ENCODE results near the gene DOCK4. TPM values are rescaled to one million over a fixed set of nuclear protein-coding genes. Genes with fewer than 3 reads are reported as not detected.
A peak's percentile ranks its signal among the peaks of the same experiment; 100 is the strongest.

The DOCK4 gene
- total and polyA plus RNA-seq, 10 of the 15 experiments (the other 5 are each of a cell fraction or from before 2014, with no cell fraction given): 0.03 to 0.73 (median 0.38) TPM

DNA sequence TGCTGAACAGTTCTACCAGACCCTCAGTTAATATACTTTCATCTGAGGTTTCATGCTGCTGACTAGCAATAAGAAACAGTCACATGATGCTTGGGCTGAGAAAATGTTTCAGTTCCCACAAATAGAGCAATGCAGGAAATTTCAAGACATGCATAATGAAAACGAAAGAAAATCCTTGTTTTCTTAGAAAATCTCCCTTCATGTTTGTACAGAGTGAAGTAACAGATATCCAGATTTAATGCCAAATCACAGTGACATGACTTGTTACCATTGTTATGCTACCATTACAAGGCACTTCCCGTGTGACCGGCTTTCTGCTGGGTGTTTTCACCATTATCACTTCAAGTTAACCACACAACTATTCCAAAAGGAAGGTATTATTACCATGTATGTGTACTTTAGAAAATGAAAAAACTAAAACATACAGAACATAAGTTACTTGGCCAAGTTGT lies 121.7 kb downstream of the DOCK4 start (continued):
- no peak for TF ChIP-seq STAT3 (IDR thresholded peaks at IDR 0.05; ENCODE audit: low read depth, low read length)
- TF ChIP-seq USF2 (IDR thresholded peaks at IDR 0.05; ENCODE audit: borderline replicate concordance, low read depth, low read length): peak; percentile 61; the same call in 1 of the 2 replicates
- TF ChIP-seq ZNF592 (IDR thresholded peaks at IDR 0.05): no peak
- no peak for TF ChIP-seq NFXL1 (IDR thresholded peaks at IDR 0.05; ENCODE audit: borderline replicate concordance)
- no peak for TF ChIP-seq EZH2 (IDR thresholded peaks at IDR 0.05; ENCODE audit: borderline replicate concordance, control insufficient read depth, low read depth, low read length)

GRCh38 chr7:112083776-112084355 lies 122.3 kb downstream of the DOCK4 start:
- Histone ChIP-seq H3K27me3 (replicated peaks in 1 of 2; ENCODE audit: control insufficient read depth in 2 of 2, insufficient read depth in 2 of 2, low read length in 1 of 2) (no peaks in the 10 kb centered on the region), H3K27ac (ENCODE audit: control insufficient read depth, insufficient read depth) (peak overlapping the region; percentile 38; the same call in 1 of the 2 replicates), H3K4me2 (ENCODE audit: control insufficient read depth, insufficient read depth) (peak overlapping the region; percentile 73), H3K79me2 (ENCODE audit: control insufficient read depth, insufficient read depth, low read length) (no peaks in the 10 kb centered on the region), H2AFZ (ENCODE audit: control insufficient read depth, low read depth, low read length) (peak overlapping the region; percentile 66), H3K9ac (ENCODE audit: control insufficient read depth, insufficient read depth, low read length) (no peak overlapping the region), H3K4me3 (no peak overlapping the region), H4K20me1 (ENCODE audit: control insufficient read depth, insufficient read depth) (no peaks in the 10 kb centered on the region), H3K9me3 (replicated peaks; ENCODE audit: control insufficient read depth, insufficient read depth, low read length) (no peaks in the 10 kb centered on the region; the same call in 2 of the 3 replicates), H3K36me3 (ENCODE audit: control insufficient read depth in 2 of 2, insufficient read depth in 2 of 2, low read length in 1 of 2) (no peaks in the 10 kb centered on the region), H3K4me1 (ENCODE audit: control insufficient read depth, insufficient read depth, low read length) (peaks cover 28% of the 10 kb centered on the region)
- intact Hi-C loops (cut with micrococcal nuclease; ENCODE audit: unreplicated experiment): loop anchor here (5.0 kb wide), 1 partner anchor 123 kb away; the partner anchor contains the start of genes DOCK4 and ZNF277
- in situ Hi-C loops (cut with MboI): no loop called here
- FAIRE-seq: peak; percentile 75
- RAD21 ChIA-PET (ENCODE audit: unreplicated experiment): interaction anchor here (0.7 to 1.4 kb wide), 2 partner anchors 27 to 36 kb away, joined by 3 to 4 read pairs; no protein-coding TSS in a partner anchor
- CTCF ChIA-PET: no interaction called here
- no peak for ATAC-seq
- POLR2A ChIA-PET: interaction anchor here (0.7 kb wide), 1 partner anchor 27 kb away, joined by 3 read pairs; no protein-coding TSS in a partner anchor
- no TSS peak for BruUV-seq (replicated peaks)
- WGBS (ENCODE audit: insufficient coverage, insufficient replicate concordance, low lambda C conversion rate, missing lambda C conversion rate): 96% methylated on average over 7 of the region's 7 CpGs
- SMC1A ChIA-PET (ENCODE audit: uncharacterized antibody, unreplicated experiment): interaction anchor here (0.8 to 1.8 kb wide), 4 partner anchors 14 to 426 kb away, joined by 3 to 7 read pairs (median 4); no protein-coding TSS in a partner anchor
- no peak for DNase-seq (ENCODE audit: low read depth, low spot score)
- TF ChIP-seq MTA2 (IDR thresholded peaks at IDR 0.05; ENCODE audit: low read depth): no peak
- no peak for TF ChIP-seq POLR2A (IDR thresholded peaks at IDR 0.05; ENCODE audit: low read depth, low read length)
- TF ChIP-seq LARP7 (IDR thresholded peaks at IDR 0.05): no peak
- TF ChIP-seq YY1 (IDR thresholded peaks at IDR 0.05; ENCODE audit: low read depth, low read length): no peak
- no peak for TF ChIP-seq MAX (IDR thresholded peaks at IDR 0.05; ENCODE audit: low read depth, low read length)
